PC-3 (cell line): ENCODE data around the gene LRP1B. TPM values are rescaled to one million over a fixed set of nuclear protein-coding genes. Genes with fewer than 3 reads are reported as not detected.

Source experiments
- ATAC-seq: fragments of 200-7000 bp; cut with Tn5 transposase; 2 replicates; pipeline ENCODE4 v1.9.1; 2020; ENCODE audit warnings: mild to moderate bottlenecking, moderate library complexity
- BruUV-seq: library from RNA; stranded (reverse); fragments of 400-500 nt; replicated peaks from 2 replicates; lab custom pipeline; 2021; lab: Mats Ljungman, UMichigan
- CTCF ChIA-PET: fragments of 300-600 bp; sonication (Branson Sonifier 250); formaldehyde crosslinking; loops from one replicate; lab custom pipeline; 2022; ENCODE audit warnings: antibody characterized with exemption; lab: Charles Lee
- POLR2A ChIA-PET: fragments of 300-600 bp; sonication (Branson Sonifier 250); formaldehyde crosslinking; loops from one replicate; lab custom pipeline; 2022; ENCODE audit warnings: antibody characterized with exemption; ENCODE audit not compliant: unreplicated experiment; lab: Charles Lee
- DNase-seq: peaks from one replicate; pipeline ENCODE4 v3.0.0-alpha.2; 2015
- H2AFZ ChIP-seq: fragments of 300-600 bp; sonication (generic); 2 replicates; pipeline ENCODE4 v1.6.0; 2016; ENCODE audit warnings: antibody characterized with exemption, low read length
- H3F3A ChIP-seq: fragments of 300-600 bp; sonication (generic); one replicate; pipeline ENCODE4 v1.6.0; 2017; ENCODE audit warnings: antibody characterized with exemption, low read length, control low read depth, mild to moderate bottlenecking; ENCODE audit not compliant: unreplicated experiment
- H3K27ac ChIP-seq: fragments of 300-600 bp; sonication (generic); 2 replicates; pipeline ENCODE4 v1.5.1; 2016; ENCODE audit warnings: mild to moderate bottlenecking, low read length
- H3K27me3 ChIP-seq: fragments of 300-600 bp; sonication (generic); 2 replicates; pipeline ENCODE4 v1.6.1; 2016; ENCODE audit warnings: low read length, mixed read lengths
- H3K36me3 ChIP-seq: fragments of 300-600 bp; sonication (generic); 2 replicates; pipeline ENCODE4 v1.6.1; 2016; ENCODE audit warnings: low read depth, mixed run types, low read length, mixed read lengths
- H3K4me1 ChIP-seq: fragments of 300-600 bp; sonication (generic); 2 replicates; pipeline ENCODE4 v1.5.1; 2016; ENCODE audit warnings: low read length; ENCODE audit not compliant: insufficient read depth
- H3K4me2 ChIP-seq: fragments of 300-600 bp; sonication (generic); 2 replicates; pipeline ENCODE4 v1.6.0; 2016; ENCODE audit warnings: low read length
- H3K4me3 ChIP-seq: fragments of 300-600 bp; sonication (generic); 2 replicates; pipeline ENCODE4 v1.5.1; 2016; ENCODE audit warnings: mild to moderate bottlenecking, low read length, mixed read lengths
- H3K79me2 ChIP-seq: fragments of 300-600 bp; sonication (generic); 2 replicates; pipeline ENCODE4 v1.6.1; 2017; ENCODE audit warnings: low read length, mixed read lengths
- H3K9ac ChIP-seq: fragments of 300-600 bp; sonication (generic); 2 replicates; pipeline ENCODE4 v1.6.0; 2016; ENCODE audit warnings: mild to moderate bottlenecking, low read length
- H3K9me2 ChIP-seq: fragments of 300-600 bp; sonication (generic); replicated peaks from 2 replicates; pipeline ENCODE4 v1.6.1; 2016; ENCODE audit warnings: mixed run types, low read length, mixed read lengths
- H3K9me3 ChIP-seq: fragments of 300-600 bp; sonication (generic); 2 replicates; pipeline ENCODE4 v1.6.1; 2016; ENCODE audit warnings: low read length, mixed read lengths
- H4K20me1 ChIP-seq: fragments of 300-600 bp; sonication (generic); 2 replicates; pipeline ENCODE4 v1.6.1; 2016; ENCODE audit warnings: low read length, mixed read lengths
- EZH2 ChIP-seq: fragments of 300-600 bp; sonication (generic); IDR thresholded peaks from one replicate; pipeline ENCODE4 v1.6.1; 2017; ENCODE audit warnings: antibody characterized with exemption, mild to moderate bottlenecking, low read length; ENCODE audit not compliant: unreplicated experiment
- EZH2phosphoT487 ChIP-seq: fragments of 300-600 bp; sonication (generic); IDR thresholded peaks from 2 replicates; pipeline ENCODE4 v1.6.1; 2018; ENCODE audit warnings: mild to moderate bottlenecking, antibody characterized with exemption, low read length, borderline replicate concordance
- intact Hi-C: fragments of 100-400 bp; cut with micrococcal nuclease; formaldehyde crosslinking; loops from 2 replicates; pipeline ENCODE4 v1.9.0; 2023
- total RNA-seq: library from RNA; depleted of rRNA; stranded (reverse); fragments of >200 nt; gene quantifications from 2 replicates; pipeline ENCODE4 v1.2.3, GENCODE V29; 2014
- TF ChIP-seq, protein P1 (sequence below): fragments of 300-600 bp; sonication (generic); conservative IDR thresholded peaks from 2 replicates; pipeline ENCODE4 v1.5.1; 2017; ENCODE audit warnings: antibody characterized with exemption, low read depth, mild to moderate bottlenecking, low read length

The LRP1B gene
- total RNA-seq, 1 experiment from 2014 or later = 0.04 TPM

DNA sequence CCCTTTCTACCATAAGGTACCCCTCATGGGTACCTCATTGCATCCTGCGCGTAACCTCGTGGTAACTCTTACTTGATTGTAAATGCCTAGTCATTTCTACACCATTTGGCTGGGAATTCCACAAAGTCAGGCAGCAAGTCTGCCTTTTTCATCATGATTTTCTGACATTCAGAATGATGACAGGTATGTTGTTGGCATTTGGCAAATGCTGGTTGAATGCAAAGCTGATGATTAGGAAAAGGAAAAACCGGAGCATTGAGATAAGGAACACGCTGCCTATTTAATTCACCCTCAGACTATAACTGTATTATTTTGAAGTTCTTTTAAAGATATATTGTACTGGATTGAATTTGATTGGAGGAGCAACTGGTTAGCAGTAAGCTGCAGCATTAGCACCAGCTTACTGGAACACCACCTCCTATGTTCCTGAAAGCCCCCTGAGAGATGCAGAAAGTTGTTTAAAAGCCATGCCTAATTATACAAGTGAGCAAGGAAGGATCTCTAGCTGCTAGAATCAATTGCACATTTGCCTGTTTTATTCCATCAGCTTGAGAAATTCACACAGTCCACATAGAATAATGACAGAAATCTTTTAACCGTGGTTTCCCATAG, 520.1 kb downstream of the LRP1B start:
- Histone ChIP-seq H3K4me1 (peaks cover 24% of the 10 kb centered on the region), H3K9me3 (no peaks in the 10 kb centered on the region), H4K20me1 (no peaks in the 10 kb centered on the region), H3F3A (no peaks in the 10 kb centered on the region), H3K4me3 (no peak overlapping the region; the same call in 1 of the 2 replicates), H3K9me2 (no peaks in the 10 kb centered on the region), H3K36me3 (no peaks in the 10 kb centered on the region), H3K27ac (peak overlapping the region; percentile 50), H3K4me2 (peak overlapping the region; percentile 61), H3K79me2 (no peaks in the 10 kb centered on the region), H3K9ac (peak overlapping the region; percentile 24; the same call in 1 of the 2 replicates), H3K27me3 (no peaks in the 10 kb centered on the region), H2AFZ (no peak overlapping the region)
- POLR2A ChIA-PET = no interaction called here
- TF ChIP-seq EZH2 (no peak), EZH2phosphoT487 (no peak)
- TF ChIP-seq, protein P1, sequence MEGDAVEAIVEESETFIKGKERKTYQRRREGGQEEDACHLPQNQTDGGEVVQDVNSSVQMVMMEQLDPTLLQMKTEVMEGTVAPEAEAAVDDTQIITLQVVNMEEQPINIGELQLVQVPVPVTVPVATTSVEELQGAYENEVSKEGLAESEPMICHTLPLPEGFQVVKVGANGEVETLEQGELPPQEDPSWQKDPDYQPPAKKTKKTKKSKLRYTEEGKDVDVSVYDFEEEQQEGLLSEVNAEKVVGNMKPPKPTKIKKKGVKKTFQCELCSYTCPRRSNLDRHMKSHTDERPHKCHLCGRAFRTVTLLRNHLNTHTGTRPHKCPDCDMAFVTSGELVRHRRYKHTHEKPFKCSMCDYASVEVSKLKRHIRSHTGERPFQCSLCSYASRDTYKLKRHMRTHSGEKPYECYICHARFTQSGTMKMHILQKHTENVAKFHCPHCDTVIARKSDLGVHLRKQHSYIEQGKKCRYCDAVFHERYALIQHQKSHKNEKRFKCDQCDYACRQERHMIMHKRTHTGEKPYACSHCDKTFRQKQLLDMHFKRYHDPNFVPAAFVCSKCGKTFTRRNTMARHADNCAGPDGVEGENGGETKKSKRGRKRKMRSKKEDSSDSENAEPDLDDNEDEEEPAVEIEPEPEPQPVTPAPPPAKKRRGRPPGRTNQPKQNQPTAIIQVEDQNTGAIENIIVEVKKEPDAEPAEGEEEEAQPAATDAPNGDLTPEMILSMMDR = no peak
- no peak for DNase-seq
- no peak for ATAC-seq
- CTCF ChIA-PET = interaction anchor here (0.5 kb wide), 1 partner anchor 56 kb away, joined by 4 read pairs; no protein-coding TSS in a partner anchor
- no TSS peak for BruUV-seq
- intact Hi-C loops = loop anchor here (5.0 kb wide), 1 partner anchor 302 kb away; no protein-coding TSS in a partner anchor

DNA sequence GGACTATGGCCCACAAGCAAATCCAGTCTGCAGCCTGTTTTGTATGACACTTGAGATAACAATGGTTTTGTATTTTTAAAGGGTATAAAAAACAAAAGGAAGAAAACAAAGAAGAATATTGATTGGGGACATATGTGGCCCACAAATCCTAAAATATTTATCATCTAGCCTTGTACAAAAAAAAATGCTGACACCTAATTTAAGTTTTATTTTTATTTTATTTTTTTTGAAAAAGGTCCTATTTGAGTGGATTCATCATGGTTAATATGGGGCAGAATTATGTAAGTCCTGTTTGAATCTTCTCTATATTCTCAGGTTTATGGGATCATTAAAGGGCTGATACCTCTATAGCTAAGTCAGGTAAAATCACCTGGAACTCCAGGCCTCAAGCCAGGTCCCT, 525.7 kb downstream of the LRP1B start:
- no peak for DNase-seq
- POLR2A ChIA-PET = no interaction called here
- no peaks in the 10 kb centered on the region for H3K4me1 ChIP-seq
- H3K27ac ChIP-seq = no peak overlapping the region
- no peaks in the 10 kb centered on the region for H4K20me1 ChIP-seq
- H3K9me2 ChIP-seq = no peaks in the 10 kb centered on the region
- H3K4me3 ChIP-seq = no peak overlapping the region
- CTCF ChIA-PET = no interaction called here
- no peaks in the 10 kb centered on the region for H3K79me2 ChIP-seq
- H3K36me3 ChIP-seq = no peaks in the 10 kb centered on the region
- no peak for ATAC-seq
- H3K9me3 ChIP-seq = no peaks in the 10 kb centered on the region
- intact Hi-C loops = no loop called here
- no TSS peak for BruUV-seq
- no peak overlapping the region for H3K4me2 ChIP-seq
- no peak overlapping the region for H3K9ac ChIP-seq
- TF ChIP-seq, protein P1 = no peak
- TF ChIP-seq EZH2phosphoT487 = no peak
- no peak for TF ChIP-seq EZH2
- H3K27me3 ChIP-seq = no peaks in the 10 kb centered on the region
- no peak overlapping the region for H2AFZ ChIP-seq
- H3F3A ChIP-seq = no peaks in the 10 kb centered on the region

DNA sequence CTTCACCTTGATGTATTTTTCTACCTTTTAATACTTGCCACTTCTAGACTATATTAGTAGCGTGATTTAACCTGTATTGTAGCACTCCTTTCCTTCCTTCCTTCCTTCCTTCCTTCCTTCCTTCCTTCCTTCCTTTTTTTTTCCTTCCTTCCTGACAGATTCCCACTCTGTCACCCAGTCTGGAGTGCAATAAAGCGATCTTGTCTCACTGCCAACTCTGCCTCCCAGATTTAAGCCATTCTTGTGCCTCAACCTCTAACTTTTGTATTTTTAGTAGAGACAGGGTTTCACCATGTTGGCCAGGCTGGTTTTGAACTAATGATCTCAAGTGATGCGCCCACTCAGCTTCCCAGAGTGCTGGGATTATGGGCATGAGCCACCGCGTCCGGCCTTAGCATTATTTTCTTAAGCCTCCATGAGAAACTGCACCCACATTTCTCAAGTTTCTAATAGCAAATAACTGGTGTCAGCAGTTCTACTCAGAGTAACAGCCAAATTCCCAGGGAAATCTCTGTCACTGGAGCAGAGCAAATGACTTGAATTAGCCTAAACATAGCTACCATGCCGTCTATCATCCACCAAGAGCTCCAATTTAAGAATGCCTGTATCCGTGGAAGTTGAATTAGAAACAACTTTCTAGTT, 529.2 kb downstream of the LRP1B start:
- TF ChIP-seq EZH2 = no peak
- TF ChIP-seq, protein P1 = no peak
- no peak for TF ChIP-seq EZH2phosphoT487
- POLR2A ChIA-PET = no interaction called here

More for the DNA sequence above, 529.2 kb downstream of the LRP1B start:
- intact Hi-C loops = no loop called here
- Histone ChIP-seq H3K36me3 (no peaks in the 10 kb centered on the region), H3K27ac (no peak overlapping the region), H3K4me3 (no peak overlapping the region), H2AFZ (no peak overlapping the region), H3K9me2 (no peaks in the 10 kb centered on the region), H3K27me3 (no peaks in the 10 kb centered on the region), H3K9me3 (no peaks in the 10 kb centered on the region), H3K4me1 (no peaks in the 10 kb centered on the region), H4K20me1 (no peaks in the 10 kb centered on the region), H3F3A (no peaks in the 10 kb centered on the region), H3K9ac (no peak overlapping the region), H3K4me2 (no peak overlapping the region), H3K79me2 (no peaks in the 10 kb centered on the region)
- CTCF ChIA-PET = no interaction called here
- DNase-seq (no peak), ATAC-seq (no peak)
- no TSS peak for BruUV-seq
